NCI-H146 treated with DMSO at 0.1 percent for 48 hours (cell line): Measurements from ENCODE around the gene GNAT1.

ENCODE experiments used
- DNase-seq: peaks from one replicate; lab custom pipeline; 2025; ENCODE audit not compliant: unreplicated experiment; lab: John Stamatoyannopoulos, UW

The GNAT1 gene

GRCh38 chr3:50190936-50191660 is at the start of gene GNAT1:
GNAT1 (plus strand) TSS chr3:50191610; CDS start chr3:50191726, 116 bp downstream.
- no peak for DNase-seq

DNA sequence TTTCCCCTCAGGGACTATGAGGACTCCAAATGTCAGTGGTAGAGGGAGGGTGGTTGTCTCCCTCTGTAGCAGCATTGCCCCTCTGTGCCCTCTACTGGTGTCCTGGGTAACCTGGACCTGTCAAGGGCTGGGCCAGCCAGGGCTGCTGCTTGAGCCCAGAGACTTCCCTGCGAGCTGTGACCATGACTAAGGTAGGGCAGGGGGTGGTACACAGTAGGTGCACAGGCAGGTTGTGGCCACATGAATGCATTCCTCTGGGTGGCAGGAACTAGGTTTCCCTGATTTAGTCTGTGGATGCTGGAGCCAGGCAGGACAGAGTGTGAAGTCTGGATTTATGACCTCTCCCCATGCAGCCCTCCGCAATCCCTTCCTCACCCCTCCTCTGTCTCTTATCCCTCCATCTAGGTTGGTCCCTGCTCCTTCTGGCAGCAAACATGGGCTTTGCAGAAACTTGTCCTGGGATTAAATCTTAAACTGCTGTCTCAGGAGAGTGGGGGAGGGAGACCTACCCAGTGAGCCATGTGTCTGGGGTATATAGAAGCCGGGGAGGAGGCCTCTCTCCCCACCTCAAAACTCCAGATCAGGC is 45.0 kb upstream of the GNAT1 start:
- DNase-seq = no peak

DNA sequence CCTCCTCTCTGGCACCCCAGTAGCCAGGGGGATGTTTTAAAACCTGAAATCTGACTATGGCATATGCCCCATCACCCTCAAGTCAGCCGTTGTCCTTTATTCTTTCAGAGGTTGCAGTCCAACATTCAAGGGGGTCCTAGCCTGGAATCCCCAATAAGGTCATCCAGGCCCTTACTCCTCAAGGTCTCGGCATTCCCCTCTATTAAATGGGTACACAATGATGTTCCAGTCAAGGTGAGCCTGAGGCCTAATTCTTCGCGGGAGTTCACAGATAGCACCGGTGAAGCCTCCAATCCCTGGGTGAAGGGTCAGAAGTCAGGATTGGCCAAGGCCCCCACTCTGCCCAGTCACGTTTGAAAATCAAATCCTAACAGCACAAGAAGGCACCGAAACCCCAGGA is 44.4 kb upstream of the GNAT1 start:
- no peak for DNase-seq

GRCh38 chr3:50147447-50147846 is 44.0 kb upstream of the GNAT1 start:
- no peak for DNase-seq

GRCh38 chr3:50147861-50148260 is 43.5 kb upstream of the GNAT1 start:
- DNase-seq = no peak

DNA sequence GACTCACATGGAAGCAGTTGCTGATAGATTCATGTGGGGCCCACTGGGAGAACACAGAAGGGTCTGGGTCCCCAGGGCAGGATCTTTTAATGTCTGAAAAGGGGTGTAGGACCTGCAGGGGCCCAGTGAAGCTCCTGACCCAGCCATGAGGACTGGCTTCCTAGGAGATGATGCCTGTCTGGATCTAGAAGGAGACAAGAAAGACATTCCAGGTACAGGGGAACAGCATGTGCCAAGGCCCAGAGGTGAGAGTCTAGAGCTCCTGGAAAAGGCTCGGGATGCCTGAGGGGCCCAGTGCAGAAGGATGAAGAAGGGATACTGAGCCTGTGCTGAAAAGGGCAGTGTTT is 41.0 kb upstream of the GNAT1 start:
- no peak for DNase-seq

DNA sequence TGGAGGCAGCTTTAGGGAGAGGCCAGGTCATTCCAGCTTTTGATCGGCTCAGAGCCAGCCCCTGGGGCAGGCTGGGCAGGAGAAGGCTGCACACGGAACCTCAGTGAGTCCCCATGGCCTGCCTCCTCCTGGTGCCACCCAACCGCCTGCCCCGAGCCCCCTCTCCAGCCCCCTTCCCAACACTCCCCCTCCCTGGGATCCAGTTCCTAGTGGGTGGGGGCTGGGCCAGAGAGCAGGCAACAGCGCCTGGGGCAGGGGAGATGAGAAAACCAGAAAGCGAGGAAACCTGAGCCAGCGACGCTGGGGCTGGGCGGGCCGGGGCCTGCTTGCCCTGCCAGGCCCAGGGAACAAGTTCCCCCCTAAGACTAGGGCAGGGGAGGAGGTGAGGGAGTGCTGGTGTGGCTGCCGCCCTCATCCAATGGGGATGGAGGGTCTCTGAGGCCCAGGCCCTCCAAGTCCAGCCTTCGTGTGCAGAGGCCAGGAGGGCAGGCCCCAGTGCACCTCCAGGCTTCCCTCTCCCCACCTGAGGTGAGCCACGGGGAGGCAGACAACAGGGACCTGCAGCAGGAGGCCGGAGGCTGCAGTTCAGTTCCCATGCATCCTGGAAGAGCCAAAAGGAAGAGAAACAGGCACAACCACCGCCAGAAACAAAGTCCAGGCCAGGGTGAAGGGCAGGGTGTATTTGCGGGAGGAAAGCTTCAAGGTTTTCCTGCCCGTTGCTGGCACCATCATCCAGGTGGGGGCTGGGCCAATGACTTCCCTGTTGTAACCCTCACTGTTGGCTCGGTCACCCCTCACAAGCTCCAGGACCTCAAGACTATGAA is 40.3 kb upstream of the GNAT1 start:
- no peak for DNase-seq

DNA sequence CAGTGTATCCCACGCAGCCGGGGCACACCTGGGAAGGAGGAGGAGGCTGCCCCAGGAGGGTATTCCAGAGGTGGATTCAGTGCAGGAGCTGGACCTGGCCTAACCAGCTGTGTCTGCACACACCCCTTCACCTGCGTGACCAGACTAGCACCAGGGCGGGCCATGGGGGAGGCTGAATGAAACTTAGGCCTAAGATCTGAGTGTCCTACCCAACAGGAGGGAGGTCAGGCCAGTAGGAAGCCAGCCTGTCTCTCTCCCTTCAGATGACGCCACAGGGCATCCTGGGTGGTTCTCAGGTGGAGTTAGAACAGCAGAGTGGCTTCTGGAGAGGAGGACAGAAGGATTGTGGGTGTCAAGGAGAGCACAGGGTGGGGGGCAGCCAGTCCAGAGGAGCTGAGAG is 39.7 kb upstream of the GNAT1 start:
- no peak for DNase-seq

DNA sequence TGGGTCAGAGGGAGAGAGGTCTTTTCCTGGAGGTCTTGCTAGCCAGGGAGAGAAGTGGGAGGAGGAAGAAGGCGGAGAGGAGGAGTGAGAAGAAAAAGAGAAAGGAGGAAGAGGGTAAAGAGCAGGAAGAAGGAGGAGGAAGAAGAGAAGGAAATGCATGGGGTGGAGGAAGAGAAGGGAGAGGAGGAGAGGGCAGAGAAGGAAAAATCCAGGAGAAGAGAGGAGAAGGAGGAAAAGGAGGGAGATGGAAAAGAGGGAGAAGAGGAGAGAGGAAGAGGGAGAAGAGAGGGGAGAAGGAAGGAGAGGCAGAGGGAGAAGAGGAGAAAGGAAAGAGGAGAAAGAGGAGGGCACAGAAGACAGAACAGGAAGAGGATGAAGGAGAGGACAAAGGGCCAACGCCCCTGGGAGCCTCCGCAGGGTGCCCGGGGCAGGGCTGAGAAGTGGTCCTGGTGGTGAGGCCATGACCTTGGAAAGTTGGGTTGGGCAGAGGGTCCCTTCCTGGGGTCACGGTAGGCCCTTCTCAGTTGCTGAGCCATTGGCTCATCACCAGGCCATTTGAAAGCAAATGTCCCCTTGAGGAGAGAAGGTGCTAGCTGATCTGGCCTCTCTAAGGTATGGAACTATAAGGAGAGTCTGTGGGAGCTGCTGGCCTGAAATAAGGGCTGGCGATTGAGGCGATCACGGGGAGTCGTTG is 37.5 kb upstream of the GNAT1 start:
- DNase-seq = no peak

DNA sequence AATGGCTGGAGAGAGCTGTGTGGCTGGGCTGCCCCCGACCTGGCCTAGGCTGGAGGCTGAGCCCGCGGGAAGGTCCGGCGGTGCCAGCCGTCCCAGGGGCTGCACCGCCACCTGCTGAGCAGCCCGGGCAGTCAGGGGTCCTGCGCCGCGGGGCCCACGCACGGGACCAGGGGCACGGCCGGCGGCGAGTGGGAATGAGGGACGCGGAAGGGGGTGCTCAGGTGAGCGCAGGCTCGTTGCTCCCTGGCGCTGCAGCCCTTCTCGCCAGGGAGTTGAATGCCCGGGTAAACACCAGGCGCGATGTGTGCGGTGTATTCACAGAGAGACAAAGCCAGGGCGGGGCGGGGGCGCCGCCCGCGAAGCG is 37.0 kb upstream of the GNAT1 start:
- no peak for DNase-seq

DNA sequence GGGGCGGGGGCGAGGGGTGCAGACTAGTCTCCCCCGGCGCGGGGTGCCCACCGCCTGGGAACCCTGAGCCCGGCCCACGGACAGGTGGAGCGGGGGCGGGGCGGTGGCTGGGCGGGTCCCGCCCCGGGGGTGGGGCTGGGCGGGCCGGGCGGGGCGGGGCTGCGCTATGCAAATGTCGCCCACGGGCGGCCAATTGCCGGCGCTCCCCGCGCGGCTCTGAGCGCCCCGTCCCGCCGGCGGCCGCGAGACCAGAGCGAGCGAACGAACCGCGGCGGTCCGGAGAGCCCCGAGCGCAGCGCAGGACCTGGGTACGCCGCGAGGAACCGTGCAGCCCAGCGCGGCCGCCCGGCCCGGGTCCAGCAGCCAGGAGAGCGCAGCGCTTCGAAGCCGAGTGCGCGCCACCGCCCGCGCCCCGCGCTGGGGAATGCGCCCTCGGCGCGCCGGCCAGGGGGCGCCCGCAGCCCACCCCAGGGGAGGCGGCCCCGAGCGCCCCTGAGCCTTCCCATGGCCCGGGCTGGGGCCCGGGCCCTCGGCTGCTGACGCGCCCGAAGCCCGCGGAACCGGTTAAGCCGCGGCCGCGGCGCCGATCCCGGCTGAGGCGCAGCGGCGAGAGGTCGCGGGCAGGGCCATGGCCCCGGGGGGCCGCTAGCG is 36.4 kb upstream of the GNAT1 start, which contains the start of gene SEMA3F:
SEMA3F (plus strand) TSS at position 485 of the 651 bp plus-strand sequence. CDS start 4,299 bp downstream, outside the sequence.
- DNase-seq = no peak

GRCh38 chr3:50155491-50155878 is 35.9 kb upstream of the GNAT1 start:
- DNase-seq = no peak

GRCh38 chr3:50155891-50156290 is 35.5 kb upstream of the GNAT1 start:
- DNase-seq = no peak

DNA sequence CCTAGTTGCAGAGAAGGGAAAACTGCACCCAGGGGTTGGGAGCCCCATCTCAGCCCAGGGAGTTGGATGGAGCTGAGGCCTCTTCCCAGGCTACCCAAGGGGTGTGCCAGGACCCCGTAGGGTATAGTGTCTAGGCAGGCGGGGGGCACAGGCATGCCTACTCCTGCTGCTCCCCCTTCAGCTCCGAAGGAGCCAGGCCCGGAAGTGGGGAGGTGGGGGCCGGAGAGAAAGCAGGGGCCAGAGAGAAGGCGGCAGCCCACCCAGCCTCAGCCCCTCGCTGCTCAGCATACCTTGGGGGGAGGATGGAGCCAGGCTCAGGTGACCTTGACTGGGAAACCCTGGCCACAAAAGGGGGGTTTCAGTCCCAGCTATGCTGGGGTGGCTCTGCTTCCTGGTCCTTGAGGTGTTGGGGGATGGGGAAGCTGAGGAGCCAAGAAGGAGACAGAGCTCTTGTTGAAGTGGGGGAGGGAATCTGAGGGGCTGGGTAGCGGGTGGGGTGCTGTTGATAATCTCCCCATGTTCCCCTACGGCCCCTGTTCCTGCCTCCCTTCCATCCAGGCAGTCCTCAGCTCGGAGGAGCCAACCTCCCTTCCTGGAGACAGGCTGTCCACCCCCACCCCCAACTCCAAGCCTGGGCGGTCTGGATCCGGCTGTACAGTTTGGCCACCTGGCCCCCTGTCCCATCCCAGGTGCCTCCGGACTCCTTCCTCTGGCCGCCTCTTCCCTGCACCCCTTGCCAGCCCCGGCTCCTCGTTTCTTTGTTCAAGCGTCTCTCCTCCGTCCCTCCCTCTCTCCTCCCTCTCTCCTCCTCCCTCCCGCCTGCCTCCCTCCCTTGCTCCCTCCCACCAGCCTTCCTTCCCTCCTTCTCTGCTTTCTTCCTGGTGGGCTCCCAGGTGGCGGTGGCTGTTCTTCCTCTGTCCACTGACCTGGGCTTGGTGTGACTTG is 34.6 kb upstream of the GNAT1 start:
- no peak for DNase-seq

GRCh38 chr3:50157827-50158529 is 33.4 kb upstream of the GNAT1 start:
- DNase-seq = no peak

- no peak for DNase-seq
Observed at GRCh38 chr3:50158530-50159146, 32.8 kb upstream of the GNAT1 start.

DNA sequence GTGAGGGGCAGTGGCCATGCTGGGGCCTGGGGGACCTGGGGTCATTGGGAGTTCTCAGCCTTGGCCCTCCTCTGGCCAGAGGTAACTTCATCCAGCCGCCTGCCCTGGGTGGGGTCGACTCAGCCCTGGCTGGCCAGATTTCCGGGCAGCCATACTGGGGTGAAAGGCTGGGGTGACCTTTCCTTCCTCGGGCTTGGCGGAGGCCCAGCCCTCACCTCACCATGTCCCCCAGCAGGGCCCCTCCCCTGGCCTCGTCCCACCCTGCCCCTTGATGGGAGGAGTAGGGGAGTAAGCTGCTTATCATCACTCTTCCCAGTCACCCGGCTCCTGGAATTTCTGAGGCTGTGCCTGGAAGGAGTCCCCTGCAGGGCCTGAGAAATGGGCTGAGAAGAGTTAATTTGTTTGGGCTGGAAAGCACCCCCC is 30.8 kb upstream of the GNAT1 start:
- DNase-seq = no peak

DNA sequence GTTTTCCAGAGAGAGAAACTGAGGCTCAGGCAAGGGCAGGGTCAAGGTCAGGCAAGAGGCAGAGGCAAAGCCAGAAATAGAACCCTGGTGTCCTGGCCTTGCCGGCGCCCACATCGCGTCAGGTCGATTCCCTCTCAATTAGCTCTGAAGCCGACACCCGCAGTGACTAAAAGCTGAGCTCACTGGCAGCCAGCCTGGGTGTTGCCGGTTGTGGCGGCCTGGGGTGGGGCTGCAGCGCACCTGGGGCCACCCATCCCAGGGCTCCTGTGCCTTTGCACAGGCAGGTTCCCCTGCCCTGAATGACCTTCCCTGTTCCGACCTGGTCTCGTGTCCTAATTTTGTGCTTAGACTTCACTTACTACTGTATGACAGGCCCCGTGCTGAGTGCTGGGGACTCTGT is 30.1 kb upstream of the GNAT1 start:
- DNase-seq = no peak
